HCEC 1CT (cell line): ENCODE data around the gene FETUB.
"Not testable (repeated sequence)": the region's sequence is repeated elsewhere in the genome, so short reads cannot be mapped to it uniquely, and the experiment has no call there.

ENCODE experiments used
- DNase-seq: peaks from one replicate; pipeline ENCODE4 v3.0.0-alpha.2; 2017

FETUB gene

GRCh38 chr3:186614266-186614596 lies 26.0 kb upstream of the FETUB start:
- DNase-seq = no peak

GRCh38 chr3:186614597-186615483 lies 25.4 kb upstream of the FETUB start:
- peak; percentile 41 for DNase-seq

- DNase-seq = no peak
Measured at GRCh38 chr3:186616299-186616617, 23.9 kb upstream of the FETUB start.

- peak; percentile 93 for DNase-seq
Measured at GRCh38 chr3:186617036-186617946, 22.9 kb upstream of the FETUB start.

GRCh38 chr3:186618318-186618938 lies 21.8 kb upstream of the FETUB start:
- no peak for DNase-seq

- no peak for DNase-seq
Measured at GRCh38 chr3:186619787-186620212, 20.4 kb upstream of the FETUB start.

- DNase-seq = no peak
Measured at GRCh38 chr3:186620213-186621092, 19.7 kb upstream of the FETUB start.

- no peak for DNase-seq
Measured at GRCh38 chr3:186621894-186622650, 18.1 kb upstream of the FETUB start.

GRCh38 chr3:186622651-186623310 lies 17.4 kb upstream of the FETUB start:
- DNase-seq = no peak

- DNase-seq = no peak
Measured at GRCh38 chr3:186624598-186624997, 15.6 kb upstream of the FETUB start.

- no peak for DNase-seq
Measured at GRCh38 chr3:186625600-186626042, 14.6 kb upstream of the FETUB start.

- DNase-seq = no peak
Measured at GRCh38 chr3:186626254-186626847, 13.8 kb upstream of the FETUB start.

GRCh38 chr3:186627852-186628414 lies 12.3 kb upstream of the FETUB start:
- no peak for DNase-seq

- no peak for DNase-seq
Measured at GRCh38 chr3:186628756-186629155, 11.4 kb upstream of the FETUB start.

GRCh38 chr3:186630950-186631641 lies 9.1 kb upstream of the FETUB start:
- DNase-seq = no peak

GRCh38 chr3:186633481-186633880 lies 6.7 kb upstream of the FETUB start:
- no peak for DNase-seq

GRCh38 chr3:186634207-186634606 lies 6.0 kb upstream of the FETUB start:
- DNase-seq = not testable (repeated sequence)

GRCh38 chr3:186635532-186635931 lies 4.7 kb upstream of the FETUB start:
- no peak for DNase-seq

GRCh38 chr3:186636536-186636935 lies 3.7 kb upstream of the FETUB start:
- no peak for DNase-seq

GRCh38 chr3:186637686-186638085 lies 2.5 kb upstream of the FETUB start:
- no peak for DNase-seq
